K562 (cell line): ENCODE results near the gene FAIM. TPM values are rescaled to one million over a fixed set of nuclear protein-coding genes. Genes with fewer than 3 reads are reported as not detected.

Source experiments
- ATAC-seq: fragments of 200-7000 bp; cut with Tn5 transposase; 3 replicates; pipeline ENCODE4 v1.9.1; 2020; ENCODE audit warnings: moderate library complexity
- BruUV-seq: library from RNA; stranded (reverse); fragments of 400-500 nt; replicated peaks from 2 replicates; lab custom pipeline; 2021; lab: Mats Ljungman, UMichigan
- CTCF ChIA-PET: fragments of 300-600 bp; formaldehyde crosslinking; extraction: SDS; loops from one replicate; lab custom pipeline; 2021; ENCODE audit warnings: low intra/inter-chr PET ratio; lab: Yijun Ruan, JAX
- POLR2A ChIA-PET: fragments of 300-600, 350-650 bp; sonication (Branson Sonifier 250); formaldehyde crosslinking; extraction: SDS; loops from one replicate; lab custom pipeline; 2021; ENCODE audit warnings: antibody characterized with exemption, inconsistent platforms; lab: Yijun Ruan, JAX
- DNase-seq, 4 experiments: peaks; one replicate each; pipeline versions ENCODE4 v3.0.0 to v3.0.0-alpha.2; 2011 to 2018; ENCODE audit warnings: low spot score in 3 of 4, mixed read lengths in 3 of 4; ENCODE audit errors: extremely low read depth in 1 of 4
- FAIRE-seq: peaks from 2 replicates; lab custom pipeline; 2011; peaks lifted over from hg19 to GRCh38; lab: Jason Lieb, UNC
- H2AFZ ChIP-seq: 2 replicates; pipeline ENCODE4 v1.6.0; 2011; ENCODE audit warnings: low read depth, low read length, control low read depth, inconsistent platforms
- H3K27ac ChIP-seq: fragments of 200-600 bp; 3 replicates; pipeline ENCODE4 v1.8.0; 2011; ENCODE audit warnings: low read depth, mild to moderate bottlenecking, control low read depth, inconsistent platforms, low read length, moderate library complexity, mixed read lengths; ENCODE audit errors: extremely low read depth
- H3K27me3 ChIP-seq, 2 experiments: fragments of 300-600 bp in 1 of 2; 2 replicates in 1 of 2; 3 replicates in 1 of 2; pipeline versions ENCODE4 v1.6.0 to v1.8.0; 2011; ENCODE audit warnings: inconsistent platforms in 2 of 2, low read length in 2 of 2, mild to moderate bottlenecking in 1 of 2, mixed read lengths in 1 of 2, moderate library complexity in 1 of 2; ENCODE audit not compliant: control insufficient read depth in 2 of 2, insufficient read depth in 2 of 2
- H3K36me3 ChIP-seq: fragments of 300-600 bp; 3 replicates; pipeline ENCODE4 v1.8.0; 2011; ENCODE audit warnings: mild to moderate bottlenecking, low read length, inconsistent platforms; ENCODE audit not compliant: control insufficient read depth, insufficient read depth
- H3K4me1 ChIP-seq, 2 experiments: fragments of 200-600 bp in 1 of 2; replicated peaks in 1 of 2; 2 replicates in 1 of 2; 3 replicates in 1 of 2; pipeline versions ENCODE4 v1.5.1 to v1.8.0; 2011; ENCODE audit warnings: inconsistent platforms in 2 of 2, low read length in 2 of 2, mild to moderate bottlenecking in 1 of 2, mixed read lengths in 1 of 2, moderate library complexity in 1 of 2; ENCODE audit not compliant: control insufficient read depth in 2 of 2, insufficient read depth in 2 of 2
- H3K4me2 ChIP-seq: 2 replicates; pipeline ENCODE4 v1.6.1; 2011; ENCODE audit warnings: low read length, control low read depth, inconsistent platforms, mixed read lengths; ENCODE audit not compliant: insufficient read depth
- H3K4me3 ChIP-seq: fragments of 200-600 bp; sonication (generic), shearing (Covaris generic); 2 replicates; pipeline ENCODE4 v1.5.1; 2016; ENCODE audit warnings: control low read depth, inconsistent platforms
- H3K79me2 ChIP-seq: fragments of 200-600 bp; 3 replicates; pipeline ENCODE4 v1.8.0; 2011; ENCODE audit warnings: low read length, inconsistent platforms; ENCODE audit not compliant: control insufficient read depth, insufficient read depth
- H3K9ac ChIP-seq, 2 experiments: 2 replicates each; pipeline versions ENCODE4 v1.6.0 to v1.6.1; 2011; ENCODE audit warnings: low read depth in 2 of 2, low read length in 2 of 2, control low read depth in 1 of 2, inconsistent platforms in 1 of 2, mild to moderate bottlenecking in 1 of 2, mixed read lengths in 1 of 2; ENCODE audit not compliant: insufficient read depth in 1 of 2
- H3K9me1 ChIP-seq: one replicate; pipeline ENCODE4 v1.6.0; 2011; ENCODE audit warnings: inconsistent platforms, mild to moderate bottlenecking, low read length, moderate library complexity; ENCODE audit not compliant: control insufficient read depth, insufficient read depth
- H3K9me3 ChIP-seq: replicated peaks from 2 replicates; pipeline ENCODE4 v1.5.1; 2011; ENCODE audit warnings: low read depth, low read length, inconsistent platforms; ENCODE audit not compliant: control insufficient read depth, insufficient read depth
- H4K20me1 ChIP-seq: replicated peaks from 2 replicates; pipeline ENCODE4 v1.6.1; 2011; ENCODE audit warnings: low read length, inconsistent platforms, mixed read lengths; ENCODE audit not compliant: control insufficient read depth, insufficient read depth
- ESRRB ChIP-seq: fragments of 250-450 bp; sonication (Bioruptor Pico); IDR thresholded peaks from 2 replicates; pipeline ENCODE4 v1.5.0; 2020; ENCODE audit warnings: mild to moderate bottlenecking, moderate library complexity, borderline replicate concordance
- GATAD2A ChIP-seq: fragments of 450-650 bp; IDR thresholded peaks from 2 replicates; pipeline ENCODE4 v1.6.1; 2017
- HCFC1 ChIP-seq: IDR thresholded peaks from 2 replicates; pipeline ENCODE4 v1.6.1; 2012; ENCODE audit warnings: low read depth, low read length, improper control_type of control experiment
- HNRNPH1 ChIP-seq: fragments of 200-400 bp; formaldehyde crosslinking; optimal IDR thresholded peaks from 2 replicates; pipeline ENCODE3; 2017; ENCODE audit warnings: low read depth, mild to moderate bottlenecking, low read length, moderate library complexity
- KLF1 ChIP-seq: fragments of 450-650 bp; IDR thresholded peaks from 2 replicates; pipeline ENCODE4 v1.6.1; 2016; ENCODE audit warnings: missing genetic modification characterization, missing compliant biosample characterization
- MEIS2 ChIP-seq: fragments of 450-650 bp; IDR thresholded peaks from 2 replicates; pipeline ENCODE4 v1.6.1; 2014; ENCODE audit warnings: mild to moderate bottlenecking; ENCODE audit not compliant: partially characterized antibody
- MYBL2 ChIP-seq, 2 experiments: fragments of 450-650 bp in 1 of 2; sonication (generic) in 1 of 2; formaldehyde crosslinking in 1 of 2; IDR thresholded peaks; 2 replicates each; pipeline versions ENCODE4 v1.6.1 to v1.8.1; 2017 to 2022; ENCODE audit warnings: borderline replicate concordance in 1 of 2, inconsistent platforms in 1 of 2, low read depth in 1 of 2, mild to moderate bottlenecking in 1 of 2, missing genetic modification reagents in 1 of 2, moderate library complexity in 1 of 2
- OTX1 ChIP-seq: fragments of 450-650 bp; formaldehyde crosslinking; IDR thresholded peaks from 2 replicates; pipeline ENCODE4 v1.4.0; 2022; ENCODE audit warnings: mild to moderate bottlenecking
- RCOR1 ChIP-seq, 2 experiments: IDR thresholded peaks; 2 replicates each; pipeline ENCODE4 v1.6.1; 2012; ENCODE audit warnings: low read depth in 2 of 2, low read length in 2 of 2, borderline replicate concordance in 1 of 2, improper control_type of control experiment in 1 of 2
- RNF2 ChIP-seq: sonication (generic); IDR thresholded peaks from 2 replicates; pipeline ENCODE4 v1.6.1; 2016
- SETDB1 ChIP-seq: IDR thresholded peaks from one replicate; pipeline ENCODE4 v1.6.1; 2012; ENCODE audit warnings: low read length, control low read depth, inconsistent platforms
- SIN3B ChIP-seq: fragments of 450-650 bp; IDR thresholded peaks from 2 replicates; pipeline ENCODE4 v1.6.1; 2017; ENCODE audit warnings: low read depth, mild to moderate bottlenecking, moderate library complexity
- TCF3 ChIP-seq: sonication (generic); formaldehyde crosslinking; IDR thresholded peaks from 2 replicates; pipeline ENCODE4 v1.4.0; 2020; ENCODE audit warnings: mild to moderate bottlenecking, missing genetic modification reagents
- ZFP1 ChIP-seq: fragments of 450-650 bp; formaldehyde crosslinking; IDR thresholded peaks from 2 replicates; pipeline ENCODE4 v1.4.0; 2020; ENCODE audit warnings: mild to moderate bottlenecking, mixed read lengths
- ZNF778 ChIP-seq: fragments of 450-650 bp; formaldehyde crosslinking; IDR thresholded peaks from 2 replicates; pipeline ENCODE4 v1.4.0; 2020; ENCODE audit warnings: mild to moderate bottlenecking, moderate library complexity
- WGBS: fragments of 100-300 bp; shearing (Covaris generic); methylation state at CpG from one replicate; pipeline ENCODE4 v1.1.6; 2016; ENCODE audit warnings: low coverage, mixed read lengths; ENCODE audit not compliant: insufficient coverage; ENCODE audit errors: missing lambda C conversion rate; 5-methylcytosine and 5-hydroxymethylcytosine counted together
- in situ Hi-C: fragments of 300-500 bp; cut with MboI; formaldehyde crosslinking; loops from 4 replicates; pipeline ENCODE4 v1.15.0; 2018; ENCODE audit warnings: inconsistent platforms, mixed read lengths
- intact Hi-C: fragments of 100-400 bp; cut with micrococcal nuclease; formaldehyde crosslinking; loops from 2 replicates; pipeline ENCODE4 v1.14.2; 2022
- polyA plus RNA-seq, 8 experiments: library from polyadenylated mRNA; depleted of rRNA in 4 of 8; stranded (reverse) in 5 of 8; unstranded in 3 of 8; fragments of >200 nt; fragmentation: Nextera tagmentation in 2 of 8; fragmentation: Illumina TruSeq in 1 of 8; extraction: Ambion mirVana in 2 of 8; extraction: Trizol in 1 of 8; gene quantifications; 2 replicates each; pipeline versions ENCODE4 v1.2.1 to v1.2.3, GENCODE V29; 2011 to 2014; ENCODE audit warnings: inconsistent platforms in 1 of 8, missing spikeins in 1 of 8
- total RNA-seq, 7 experiments: library from RNA; depleted of rRNA in 6 of 7; stranded (reverse); fragments of >200 nt in 6 of 7; fragmentation: Illumina TruSeq in 2 of 7; extraction: Trizol in 2 of 7; gene quantifications; 2 replicates each; pipeline versions ENCODE4 v1.2.1 to v1.2.3, GENCODE V29; 2011 to 2021; ENCODE audit warnings: low replicate concordance in 1 of 7
- TF ChIP-seq, protein P1 (sequence below): fragments of 250-450 bp; sonication (Bioruptor Pico); IDR thresholded peaks from 2 replicates; pipeline ENCODE4 v1.8.0; 2021; ENCODE audit warnings: mild to moderate bottlenecking, moderate library complexity
- TF ChIP-seq, protein P2 (sequence below): fragments of 250-450 bp; sonication (Bioruptor Pico); IDR thresholded peaks from 2 replicates; pipeline ENCODE4 v1.5.0; 2021
- TF ChIP-seq, protein P3 (sequence below): fragments of 450-650 bp; formaldehyde crosslinking; IDR thresholded peaks from 2 replicates; pipeline ENCODE4 v1.4.0; 2020; ENCODE audit warnings: mild to moderate bottlenecking

FAIM gene
- total and polyA plus RNA-seq, 9 of the 15 experiments (the other 6 are each of a cell fraction or from before 2014, with no cell fraction given), result 2.5 to 7.9 (median 6.6) TPM

DNA sequence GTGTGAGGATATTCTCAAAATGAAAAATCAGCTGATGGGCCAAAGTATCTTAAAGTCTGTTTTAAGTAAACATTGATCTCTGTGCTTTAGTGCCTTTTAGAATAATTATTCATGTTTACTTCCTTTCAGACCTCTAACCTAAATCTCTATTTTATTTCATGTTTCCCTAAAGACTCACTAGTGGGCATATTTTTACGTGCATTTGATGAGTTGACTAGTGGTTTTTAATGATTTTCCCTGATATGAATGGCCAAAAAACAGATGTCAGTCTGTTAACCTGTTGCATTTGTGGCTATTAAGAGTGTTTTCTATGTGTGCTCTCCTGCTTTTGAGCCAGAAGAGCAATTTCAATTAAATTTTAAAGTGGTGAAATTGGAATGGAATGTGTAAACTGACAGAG is 6.9 kb downstream of the FAIM start (continued):
- no peak for TF ChIP-seq MEIS2

DNA sequence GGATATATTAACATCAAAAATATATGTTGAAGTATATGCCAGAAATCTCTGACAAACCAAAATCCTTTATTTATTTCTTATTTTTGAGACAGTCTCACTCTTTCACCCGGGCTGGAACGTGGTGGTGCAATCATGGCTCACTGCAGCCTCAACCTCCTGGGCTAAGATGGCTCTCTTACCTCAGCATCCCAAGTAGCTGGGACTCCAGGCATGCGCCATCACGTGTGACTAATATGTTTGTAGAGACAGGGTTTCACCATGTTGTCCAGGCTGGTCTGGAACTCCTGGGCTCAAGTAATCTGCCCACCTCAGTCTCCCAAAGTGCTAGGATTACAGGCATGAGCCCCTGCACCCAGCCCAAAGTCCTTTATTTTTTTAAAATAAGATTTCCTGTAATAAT is 11.9 kb downstream of the FAIM start:
- Histone ChIP-seq H3K27me3 (no peaks in the 10 kb centered on the region), H3K9me3 (no peaks in the 10 kb centered on the region), H3K36me3 (no peaks in the 10 kb centered on the region), H3K4me2 (no peak overlapping the region), H3K9me1 (no peaks in the 10 kb centered on the region), H3K27ac (no peak overlapping the region), H3K4me1 (no peaks in the 10 kb centered on the region), H4K20me1 (no peaks in the 10 kb centered on the region), H3K4me3 (no peak overlapping the region), H3K79me2 (no peaks in the 10 kb centered on the region), H2AFZ (no peak overlapping the region), H3K9ac (no peak overlapping the region)
- CTCF ChIA-PET, result no interaction called here
- no peak for DNase-seq
- no TSS peak for BruUV-seq
- POLR2A ChIA-PET, result no interaction called here
- intact Hi-C loops, result no loop called here
- WGBS, result 11% methylated on average over 4 of the region's 4 CpGs
- in situ Hi-C loops, result no loop called here
- peak; percentile 43; the same call in 2 of the 3 replicates for ATAC-seq
- no peak for FAIRE-seq
- TF ChIP-seq, protein P1, sequence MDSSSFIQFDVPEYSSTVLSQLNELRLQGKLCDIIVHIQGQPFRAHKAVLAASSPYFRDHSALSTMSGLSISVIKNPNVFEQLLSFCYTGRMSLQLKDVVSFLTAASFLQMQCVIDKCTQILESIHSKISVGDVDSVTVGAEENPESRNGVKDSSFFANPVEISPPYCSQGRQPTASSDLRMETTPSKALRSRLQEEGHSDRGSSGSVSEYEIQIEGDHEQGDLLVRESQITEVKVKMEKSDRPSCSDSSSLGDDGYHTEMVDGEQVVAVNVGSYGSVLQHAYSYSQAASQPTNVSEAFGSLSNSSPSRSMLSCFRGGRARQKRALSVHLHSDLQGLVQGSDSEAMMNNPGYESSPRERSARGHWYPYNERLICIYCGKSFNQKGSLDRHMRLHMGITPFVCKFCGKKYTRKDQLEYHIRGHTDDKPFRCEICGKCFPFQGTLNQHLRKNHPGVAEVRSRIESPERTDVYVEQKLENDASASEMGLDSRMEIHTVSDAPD (CRISPR knock-in tag), result no peak
- TF ChIP-seq ESRRB (CRISPR knock-in tag) (no peak), HNRNPH1 (no peak), MYBL2 (IDR thresholded peaks at IDR 0.05; ENCODE audit: low read depth) (no peak), MYBL2 (CRISPR knock-in tag; IDR thresholded peaks at IDR 0.05; ENCODE audit: borderline replicate concordance) (no peak), OTX1 (CRISPR knock-in tag) (no peak), TCF3 (CRISPR knock-in tag) (no peak), ZFP1 (CRISPR knock-in tag) (no peak), MEIS2 (no peak), RNF2 (no peak), HCFC1 (no peak), KLF1 (tag) (no peak), SIN3B (no peak), GATAD2A (no peak), RCOR1 (IDR thresholded peaks at IDR 0.05; ENCODE audit: borderline replicate concordance in 1 of 2, low read depth in 2 of 2, low read length in 2 of 2) (no peak), SETDB1 (no peak), ZNF778 (CRISPR knock-in tag) (no peak)
- TF ChIP-seq, protein P2, sequence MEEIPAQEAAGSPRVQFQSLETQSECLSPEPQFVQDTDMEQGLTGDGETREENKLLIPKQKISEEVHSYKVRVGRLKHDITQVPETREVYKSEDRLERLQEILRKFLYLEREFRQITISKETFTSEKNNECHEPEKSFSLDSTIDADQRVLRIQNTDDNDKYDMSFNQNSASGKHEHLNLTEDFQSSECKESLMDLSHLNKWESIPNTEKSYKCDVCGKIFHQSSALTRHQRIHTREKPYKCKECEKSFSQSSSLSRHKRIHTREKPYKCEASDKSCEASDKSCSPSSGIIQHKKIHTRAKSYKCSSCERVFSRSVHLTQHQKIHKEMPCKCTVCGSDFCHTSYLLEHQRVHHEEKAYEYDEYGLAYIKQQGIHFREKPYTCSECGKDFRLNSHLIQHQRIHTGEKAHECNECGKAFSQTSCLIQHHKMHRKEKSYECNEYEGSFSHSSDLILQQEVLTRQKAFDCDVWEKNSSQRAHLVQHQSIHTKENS, result no peak
- TF ChIP-seq, protein P3, sequence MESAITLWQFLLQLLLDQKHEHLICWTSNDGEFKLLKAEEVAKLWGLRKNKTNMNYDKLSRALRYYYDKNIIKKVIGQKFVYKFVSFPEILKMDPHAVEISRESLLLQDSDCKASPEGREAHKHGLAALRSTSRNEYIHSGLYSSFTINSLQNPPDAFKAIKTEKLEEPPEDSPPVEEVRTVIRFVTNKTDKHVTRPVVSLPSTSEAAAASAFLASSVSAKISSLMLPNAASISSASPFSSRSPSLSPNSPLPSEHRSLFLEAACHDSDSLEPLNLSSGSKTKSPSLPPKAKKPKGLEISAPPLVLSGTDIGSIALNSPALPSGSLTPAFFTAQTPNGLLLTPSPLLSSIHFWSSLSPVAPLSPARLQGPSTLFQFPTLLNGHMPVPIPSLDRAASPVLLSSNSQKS (CRISPR knock-in tag), result no peak
